Daoy (cell line): ENCODE results near the gene GNAQ. TPM values are rescaled to one million over a fixed set of nuclear protein-coding genes. Genes with fewer than 3 reads are reported as not detected.
"Not testable (repeated sequence)": the region's sequence is repeated elsewhere in the genome, so short reads cannot be mapped to it uniquely, and the experiment has no call there.

ENCODE experiments used
- DNase-seq: peaks from one replicate; pipeline ENCODE4 v3.0.0-alpha.2; 2015; ENCODE audit warnings: low read depth
- total RNA-seq: library from RNA; depleted of rRNA; stranded (reverse); fragments of >200 nt; shearing (Covaris generic); gene quantifications from 2 replicates; pipeline ENCODE4 v1.2.3, GENCODE V29; 2014

Gene GNAQ
- total RNA-seq, 1 experiment from 2014 or later: 21.7 TPM

GRCh38 chr9:77903666-77904285 is 127.8 kb downstream of the GNAQ start:
- no peak for DNase-seq

- DNase-seq: no peak
Measured at GRCh38 chr9:77901771-77902170, 129.8 kb downstream of the GNAQ start.

DNA sequence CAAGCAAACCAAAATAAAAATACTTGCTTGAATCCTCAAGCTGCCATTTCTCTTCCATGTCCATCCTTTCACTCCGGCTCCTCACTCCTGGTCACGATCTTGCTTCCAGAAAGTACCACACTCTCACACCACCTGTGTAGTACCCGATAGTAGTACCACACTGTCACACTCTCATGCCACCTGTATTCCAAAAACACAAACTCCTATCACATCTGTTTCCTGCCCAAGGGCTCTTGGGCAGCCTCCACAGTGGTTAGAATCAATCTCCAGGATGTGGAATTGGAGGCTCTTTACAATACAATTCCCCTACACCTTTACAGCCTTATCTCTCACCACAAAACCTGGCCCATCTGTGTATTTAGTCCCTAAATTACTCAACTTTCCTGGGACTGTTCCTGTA is 130.6 kb downstream of the GNAQ start:
- no peak for DNase-seq

GRCh38 chr9:77899679-77900354 is 131.8 kb downstream of the GNAQ start:
- DNase-seq: peak; percentile 42

DNA sequence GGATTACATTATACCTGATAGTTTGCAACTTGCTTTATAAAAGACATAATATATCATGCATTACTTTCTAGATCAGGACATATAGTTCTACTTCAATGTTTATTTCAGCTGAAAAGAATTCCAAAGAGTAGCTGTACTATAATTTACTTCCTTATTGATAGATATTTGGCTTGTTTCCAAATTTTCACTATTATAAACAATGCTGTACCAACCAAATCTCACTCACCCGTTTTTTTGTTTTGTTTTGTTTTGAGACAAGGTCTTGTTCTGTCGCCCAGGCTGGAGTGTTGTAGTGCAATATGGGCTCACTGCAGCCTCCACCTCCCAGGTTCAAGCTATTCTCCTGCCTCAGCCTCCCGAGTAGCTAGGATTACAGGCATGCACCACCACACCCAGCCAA is 132.7 kb downstream of the GNAQ start:
- DNase-seq: no peak

DNA sequence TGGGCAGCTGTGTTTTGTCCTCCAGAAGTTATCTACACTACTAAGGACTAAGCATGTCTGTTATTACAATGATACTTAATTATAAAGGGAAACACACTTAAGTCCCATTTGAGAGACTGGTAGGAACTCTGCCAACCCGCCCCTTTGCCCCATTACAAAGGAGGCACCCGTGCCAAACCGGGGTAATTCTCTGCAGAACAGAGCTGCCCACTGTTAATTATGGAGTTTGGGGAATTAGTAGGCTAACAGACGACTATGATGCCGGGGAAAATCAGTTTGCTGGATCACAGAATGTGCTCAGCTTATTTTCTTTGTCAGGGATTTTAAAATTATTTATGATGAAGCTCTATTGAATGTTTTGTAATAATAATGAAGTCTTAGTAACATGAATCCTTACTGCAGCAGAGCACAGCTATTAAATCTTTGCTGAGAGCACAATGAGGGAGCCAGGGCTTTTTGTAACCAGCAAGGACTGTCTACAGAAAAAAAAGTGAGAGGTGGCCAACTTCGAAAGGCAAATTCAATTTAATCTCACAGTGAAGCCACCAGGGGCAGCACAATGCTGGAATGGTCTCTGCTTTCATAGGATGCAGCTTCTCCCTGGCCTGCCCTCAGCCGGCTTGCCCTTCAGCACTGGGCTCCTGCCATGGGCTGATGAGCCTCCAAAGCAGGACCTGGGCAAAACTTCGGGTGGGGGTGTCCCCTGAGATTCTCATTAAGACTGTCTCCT is 134.5 kb downstream of the GNAQ start:
- DNase-seq: no peak

DNA sequence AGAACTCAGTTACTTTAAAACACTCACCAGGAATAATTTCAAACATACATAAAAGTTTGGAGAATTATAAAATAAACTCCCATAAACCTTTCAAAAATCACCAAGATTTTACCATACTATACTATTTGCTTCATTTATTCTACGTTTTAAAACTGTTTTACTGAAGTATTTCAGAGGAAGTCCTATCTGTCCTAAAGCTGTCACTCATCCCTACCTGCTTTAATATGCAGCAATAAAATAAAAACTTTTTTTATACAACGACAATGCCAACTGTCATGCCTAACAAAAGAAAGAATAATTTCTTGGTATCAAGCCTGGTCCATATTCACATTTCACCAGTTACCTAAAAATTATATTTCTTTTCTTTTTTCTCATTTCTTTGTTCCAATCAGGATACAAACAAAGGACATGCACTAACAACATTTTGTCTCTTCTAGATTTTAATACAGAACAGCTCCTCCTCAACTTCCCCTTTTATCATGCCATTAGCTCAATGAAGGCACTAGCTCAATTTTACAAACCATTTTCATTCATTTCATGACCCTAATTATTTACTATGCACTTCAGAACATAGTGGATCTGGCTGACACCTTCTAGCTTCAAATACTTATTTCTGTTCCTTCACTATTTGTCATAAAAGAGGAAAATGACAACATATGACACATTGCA is 135.2 kb downstream of the GNAQ start:
- DNase-seq: no peak

GRCh38 chr9:77893706-77894105 is 137.9 kb downstream of the GNAQ start:
- no peak for DNase-seq

DNA sequence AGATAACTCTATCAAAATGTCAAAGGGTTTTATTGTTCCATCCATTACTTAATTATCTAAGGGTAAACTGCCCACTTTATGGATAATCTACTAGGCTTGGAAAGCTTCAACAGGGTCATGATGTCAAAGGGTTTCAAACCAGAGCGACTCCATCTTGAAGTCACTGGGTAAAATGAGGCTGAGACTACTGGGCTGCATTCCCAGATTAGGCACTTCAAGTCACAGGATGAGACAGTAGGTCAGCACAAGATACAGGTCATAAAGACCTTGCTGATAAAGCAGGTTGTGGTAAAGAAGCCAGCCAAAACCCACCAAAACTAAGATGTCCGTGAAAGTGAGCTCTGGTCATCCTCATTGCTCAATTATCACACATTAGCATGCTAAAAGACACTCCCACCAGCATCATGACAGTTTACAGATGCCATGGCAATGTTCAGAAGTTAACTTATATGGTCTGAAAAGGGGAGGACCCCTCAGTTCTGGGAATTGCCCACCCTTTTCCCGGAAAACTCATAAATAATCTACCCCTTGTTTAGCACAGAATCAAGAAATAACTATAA is 138.6 kb downstream of the GNAQ start:
- no peak for DNase-seq

- no peak for DNase-seq
Measured at GRCh38 chr9:77892171-77892570, 139.4 kb downstream of the GNAQ start.

DNA sequence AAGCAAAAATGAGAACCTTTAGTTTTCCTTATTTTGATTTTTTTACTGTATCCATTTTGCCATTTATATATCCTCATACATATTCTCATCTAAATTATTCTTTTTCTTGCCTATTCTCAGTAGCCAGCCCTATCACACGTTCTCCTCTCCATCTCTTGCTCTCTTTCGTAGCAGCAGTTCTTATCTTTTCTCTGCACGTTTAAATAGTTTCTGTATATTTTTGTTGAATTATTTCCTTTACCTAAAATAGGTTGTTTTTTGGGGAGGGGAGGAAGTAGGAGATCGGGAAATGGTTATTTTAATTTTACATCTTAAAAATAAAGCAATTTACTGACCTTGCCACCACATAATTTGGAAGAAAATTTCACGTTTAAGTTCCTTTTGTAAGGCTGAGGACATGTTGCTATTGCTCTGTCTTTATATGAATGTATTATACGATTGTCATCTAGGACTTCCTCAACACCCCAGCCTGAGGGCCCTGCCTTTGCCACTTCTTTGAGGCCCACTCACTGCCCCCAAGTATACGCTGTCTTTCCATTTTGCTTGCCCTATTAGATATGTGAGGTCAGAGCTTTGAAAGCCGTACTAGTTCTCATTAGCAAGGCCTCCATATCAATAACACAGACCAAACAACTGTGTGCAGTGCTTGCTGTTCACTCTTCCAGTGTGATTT is 140.3 kb downstream of the GNAQ start:
- no peak for DNase-seq

DNA sequence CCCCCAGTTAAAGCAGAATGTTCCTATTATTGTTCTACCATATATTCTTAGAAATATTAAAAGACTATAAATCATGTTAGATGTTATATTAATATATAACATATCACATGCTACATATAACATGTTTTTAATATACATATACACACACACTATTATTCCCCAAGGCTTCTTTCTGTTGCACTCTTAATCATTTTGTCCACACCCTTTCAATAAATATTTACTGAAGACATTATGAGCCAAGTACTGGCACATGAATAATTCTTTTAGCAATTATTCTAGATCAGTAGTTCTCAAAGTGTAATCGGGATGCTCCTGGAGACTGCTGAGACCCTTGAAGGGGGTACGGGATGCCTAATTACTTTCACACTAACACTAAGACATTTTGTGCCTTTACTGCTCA is 143.9 kb downstream of the GNAQ start:
- no peak for DNase-seq

DNA sequence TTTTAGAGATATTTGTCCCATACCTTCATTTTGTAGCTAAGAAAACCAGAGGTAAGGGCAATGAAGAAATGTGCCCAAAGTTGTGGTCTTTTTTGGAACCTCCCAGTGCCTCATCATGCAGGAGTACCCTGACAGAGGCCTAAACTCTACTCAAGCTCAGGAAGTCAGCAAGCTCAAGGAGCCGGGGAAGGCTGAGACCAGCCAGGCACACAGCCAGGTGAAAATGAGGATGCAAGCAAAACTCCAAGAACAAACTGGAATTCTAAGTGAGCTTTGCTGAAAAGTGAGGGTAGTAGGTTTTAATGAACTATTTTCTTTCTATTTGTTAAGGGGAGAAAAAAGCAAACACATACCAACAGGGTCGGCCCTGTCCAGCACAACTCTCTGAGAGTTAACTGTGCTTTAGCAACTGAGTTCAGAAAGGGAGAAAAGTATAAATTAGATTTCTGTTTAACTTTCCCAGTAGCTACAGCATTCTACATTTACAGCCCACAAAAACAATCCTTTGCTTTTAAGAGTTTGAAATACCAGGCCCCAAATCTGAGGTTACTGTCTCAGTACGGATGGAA is 146.4 kb downstream of the GNAQ start:
- no peak for DNase-seq

- DNase-seq: no peak
Measured at GRCh38 chr9:77883846-77884771, 147.5 kb downstream of the GNAQ start.

DNA sequence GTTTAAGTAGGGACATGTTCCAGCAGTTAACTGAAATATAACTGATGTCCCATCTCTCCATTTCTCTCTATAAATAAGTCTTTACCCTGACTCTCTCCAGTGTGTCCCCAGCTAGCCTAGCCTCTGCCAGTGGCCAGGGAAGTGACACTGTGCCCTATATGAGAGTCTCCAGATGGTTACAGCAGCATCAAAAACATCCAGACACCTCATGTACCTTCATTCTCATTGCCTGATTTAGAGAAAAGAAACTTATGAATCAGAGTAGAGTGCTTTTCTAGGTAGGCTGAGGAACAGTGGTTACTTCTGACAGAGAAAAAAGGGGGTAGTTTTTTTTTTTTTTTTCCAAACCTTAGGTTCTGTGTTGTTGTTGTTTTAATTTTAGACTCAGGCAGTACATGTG is 148.5 kb downstream of the GNAQ start:
- no peak for DNase-seq

- no peak for DNase-seq
Measured at GRCh38 chr9:77882294-77882693, 149.3 kb downstream of the GNAQ start.

DNA sequence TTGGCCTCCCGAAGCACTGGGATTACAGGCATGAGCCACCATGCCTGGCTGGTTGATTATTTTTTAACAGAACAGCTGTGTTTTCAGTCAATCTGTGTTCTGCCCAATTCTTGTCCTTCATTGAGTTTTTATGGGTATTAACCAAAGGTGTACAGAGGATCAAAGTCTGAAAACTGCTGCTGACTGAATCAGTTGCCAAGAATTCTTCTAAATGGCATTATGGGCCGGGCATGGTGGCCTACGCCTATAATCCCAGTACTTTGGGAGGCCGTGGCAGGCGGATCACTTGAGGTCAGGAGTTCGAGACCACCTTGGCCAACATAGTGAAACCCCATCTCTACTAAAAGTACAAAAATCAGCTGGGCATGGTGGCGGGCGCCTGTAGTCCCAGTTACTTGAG is 150.0 kb downstream of the GNAQ start:
- not testable (repeated sequence) for DNase-seq

DNA sequence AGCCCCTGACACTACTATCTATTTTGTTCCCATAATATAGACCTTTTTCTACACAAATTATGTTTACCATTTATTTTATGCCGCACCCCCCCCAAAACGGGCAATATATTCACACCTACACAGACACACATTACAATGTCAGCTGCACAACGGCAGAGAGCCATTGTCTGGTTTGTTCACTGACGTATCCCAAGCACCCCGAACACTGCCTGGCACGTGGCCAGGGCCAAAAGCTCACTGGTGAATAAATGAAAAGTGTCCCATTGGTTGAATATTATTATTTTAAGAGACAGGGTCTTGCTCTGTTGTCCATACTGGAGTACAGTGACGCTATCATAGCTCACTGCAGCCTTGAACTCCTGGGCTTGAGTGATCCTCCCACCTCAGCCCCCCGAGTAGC is 150.5 kb downstream of the GNAQ start:
- DNase-seq: no peak

DNA sequence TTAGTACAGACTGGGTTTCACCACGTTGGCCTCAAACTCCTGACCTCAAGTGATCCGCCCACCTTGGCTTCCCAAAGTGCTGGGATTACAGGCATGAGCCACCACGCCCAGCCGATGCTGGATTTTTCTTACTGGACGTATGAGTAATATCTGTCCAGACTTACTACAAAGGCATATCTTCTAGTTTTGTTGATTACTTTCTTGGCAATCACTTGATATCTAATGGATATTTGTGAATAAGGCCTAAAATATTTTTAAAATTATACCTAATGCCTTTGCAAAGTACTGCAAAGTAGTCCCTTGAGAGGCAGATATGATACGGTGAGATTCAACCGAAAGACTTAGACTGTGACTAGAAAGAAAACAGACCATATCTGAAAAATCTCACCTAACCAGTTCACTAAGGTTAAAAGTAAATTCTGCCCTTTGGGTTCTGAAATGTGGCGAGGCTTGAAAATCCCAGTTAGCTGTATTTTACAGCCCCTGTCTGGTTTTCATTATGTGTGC is 152.1 kb downstream of the GNAQ start:
- DNase-seq: no peak

- DNase-seq: not testable (repeated sequence)
Measured at GRCh38 chr9:77878793-77879192, 152.8 kb downstream of the GNAQ start.
